HepG2 (cell line): ENCODE results near the gene ADIPOR2. TPM values are rescaled to one million over a fixed set of nuclear protein-coding genes. Genes with fewer than 3 reads are reported as not detected.

ENCODE experiments used
- AHR ChIP-seq: IDR thresholded peaks from 2 replicates; pipeline ENCODE4 v1.6.1; 2018; ENCODE audit warnings: missing genetic modification reagents, missing compliant biosample characterization
- BCLAF1 ChIP-seq: fragments of 450-650 bp; IDR thresholded peaks from 2 replicates; pipeline ENCODE4 v1.6.1; 2017; ENCODE audit warnings: mild to moderate bottlenecking
- BRD4 ChIP-seq: sonication (generic); formaldehyde crosslinking; IDR thresholded peaks from 2 replicates; pipeline ENCODE4 v1.4.0; 2020; ENCODE audit warnings: missing genetic modification reagents
- DNMT3B ChIP-seq: conservative IDR thresholded peaks from 2 replicates; pipeline ENCODE4 v1.6.1; 2016; ENCODE audit warnings: missing biosample characterization, control low read depth
- HNF4G ChIP-seq, 2 experiments: sonication (generic) in 1 of 2; formaldehyde crosslinking in 1 of 2; IDR thresholded peaks; 2 replicates each; pipeline versions ENCODE4 v1.4.0 to v1.6.1; 2011 to 2020; ENCODE audit warnings: borderline replicate concordance in 2 of 2, low read depth in 2 of 2, mild to moderate bottlenecking in 2 of 2, low read length in 1 of 2, missing genetic modification reagents in 1 of 2, moderate library complexity in 1 of 2
- NCOR1 ChIP-seq: fragments of 200-600 bp; sonication (generic); IDR thresholded peaks from 2 replicates; pipeline ENCODE4 v1.7.0; 2017; ENCODE audit warnings: antibody characterized with exemption, low read length, borderline replicate concordance
- PHF8 ChIP-seq: sonication (generic); formaldehyde crosslinking; IDR thresholded peaks from 2 replicates; pipeline ENCODE4 v1.5.0; 2020; ENCODE audit warnings: missing genetic modification reagents
- POLR2AphosphoS2 ChIP-seq: IDR thresholded peaks from 2 replicates; pipeline ENCODE4 v1.6.1; 2011; ENCODE audit warnings: low read depth, low read length, improper control_type of control experiment
- RAD51 ChIP-seq: fragments of 450-650 bp; IDR thresholded peaks from 2 replicates; pipeline ENCODE4 v1.6.1; 2016; ENCODE audit warnings: borderline replicate concordance
- RBAK ChIP-seq: sonication (generic); formaldehyde crosslinking; IDR thresholded peaks from 2 replicates; pipeline ENCODE4 v1.5.1; 2020; ENCODE audit warnings: mild to moderate bottlenecking, missing genetic modification reagents
- SATB2 ChIP-seq: sonication (generic); formaldehyde crosslinking; IDR thresholded peaks from 2 replicates; pipeline ENCODE4 v1.5.0; 2020; ENCODE audit warnings: missing genetic modification reagents
- SRY ChIP-seq: sonication (generic); formaldehyde crosslinking; IDR thresholded peaks from 2 replicates; pipeline ENCODE4 v1.8.0; 2022; ENCODE audit warnings: mild to moderate bottlenecking, missing genetic modification reagents
- USF2 ChIP-seq, 2 experiments: sonication (generic) in 1 of 2; formaldehyde crosslinking in 1 of 2; IDR thresholded peaks; 2 replicates each; pipeline versions ENCODE4 v1.5.1 to v1.6.1; 2011 to 2020; ENCODE audit warnings: borderline replicate concordance in 1 of 2, low read depth in 1 of 2, low read length in 1 of 2, mild to moderate bottlenecking in 1 of 2, missing genetic modification reagents in 1 of 2, moderate library complexity in 1 of 2
- YY1 ChIP-seq: IDR thresholded peaks from 2 replicates; pipeline ENCODE4 v1.6.1; 2011; ENCODE audit warnings: low read length, low read depth, moderate library complexity, mild to moderate bottlenecking; ENCODE audit not compliant: insufficient read depth, insufficient replicate concordance
- ZBTB2 ChIP-seq: sonication (generic); formaldehyde crosslinking; IDR thresholded peaks from 2 replicates; pipeline ENCODE4 v1.8.0; 2022; ENCODE audit warnings: low read depth, missing genetic modification reagents
- ZBTB20 ChIP-seq: sonication (generic); formaldehyde crosslinking; IDR thresholded peaks from 2 replicates; pipeline ENCODE4 v1.8.1; 2023; ENCODE audit warnings: missing genetic modification reagents, low read depth, mild to moderate bottlenecking, borderline replicate concordance
- ZFAT ChIP-seq: sonication (generic); formaldehyde crosslinking; conservative IDR thresholded peaks from 2 replicates; pipeline ENCODE4 v1.8.1; 2023; ENCODE audit warnings: missing genetic modification reagents, inconsistent platforms
- ZNF367 ChIP-seq: sonication (generic); formaldehyde crosslinking; IDR thresholded peaks from 2 replicates; pipeline ENCODE4 v1.4.0; 2020; ENCODE audit warnings: missing genetic modification reagents, borderline replicate concordance
- ZNF468 ChIP-seq: sonication (generic); formaldehyde crosslinking; IDR thresholded peaks from 2 replicates; pipeline ENCODE4 v1.8.0; 2022; ENCODE audit warnings: mild to moderate bottlenecking, moderate library complexity, missing genetic modification reagents
- ZNF530 ChIP-seq: sonication (generic); formaldehyde crosslinking; IDR thresholded peaks from 2 replicates; pipeline ENCODE4 v1.5.0; 2020; ENCODE audit warnings: low read depth, mild to moderate bottlenecking, missing genetic modification reagents
- ZNF644 ChIP-seq: IDR thresholded peaks from 2 replicates; pipeline ENCODE4 v1.6.1; 2016; ENCODE audit warnings: low read depth
- ZNF709 ChIP-seq: sonication (generic); formaldehyde crosslinking; IDR thresholded peaks from 2 replicates; pipeline ENCODE4 v1.5.0; 2020; ENCODE audit warnings: mild to moderate bottlenecking, missing genetic modification reagents
- ZNF768 ChIP-seq: sonication (generic); formaldehyde crosslinking; IDR thresholded peaks from 2 replicates; pipeline ENCODE4 v1.4.0; 2020; ENCODE audit warnings: missing genetic modification reagents
- ZSCAN25 ChIP-seq: sonication (generic); formaldehyde crosslinking; IDR thresholded peaks from 2 replicates; pipeline ENCODE4 v1.8.0; 2022; ENCODE audit warnings: mild to moderate bottlenecking, missing genetic modification reagents
- ZSCAN30 ChIP-seq: sonication (generic); formaldehyde crosslinking; IDR thresholded peaks from 2 replicates; pipeline ENCODE4 v1.5.0; 2020; ENCODE audit warnings: mild to moderate bottlenecking, missing genetic modification reagents
- polyA plus RNA-seq, 8 experiments: library from polyadenylated mRNA; depleted of rRNA in 3 of 8; stranded (reverse) in 7 of 8; unstranded in 1 of 8; fragments of >200 nt; fragmentation: Illumina TruSeq in 4 of 8; extraction: Trizol in 4 of 8; gene quantifications; 2 replicates each; pipeline versions ENCODE4 v1.2.1 to v1.2.3, GENCODE V29; 2011 to 2016; ENCODE audit warnings: low read depth in 4 of 8, missing spikeins in 1 of 8, mixed read lengths in 1 of 8; ENCODE audit not compliant: insufficient read depth in 1 of 8
- total RNA-seq, 5 experiments: library from RNA; depleted of rRNA; stranded (reverse); fragments of >200 nt; fragmentation: Illumina TruSeq; extraction: Trizol; gene quantifications; 2 replicates each; pipeline ENCODE4 v1.2.3, GENCODE V29; 2016; ENCODE audit warnings: low read depth in 1 of 5

The ADIPOR2 gene
- total and polyA plus RNA-seq, 2 of the 13 experiments (the other 11 are each of a cell fraction or from before 2014, with no cell fraction given): 35.2 to 52.2 TPM

GRCh38 chr12:1690578-1691122, at the start of gene ADIPOR2 (continued):
- TF ChIP-seq AHR (CRISPR knock-in tag) (peak; percentile 72; the same call in 1 of the 2 replicates), USF2 (IDR thresholded peaks at IDR 0.05; ENCODE audit: low read depth, low read length) (peak; percentile 61; the same call in 1 of the 2 replicates), USF2 (CRISPR knock-in tag; IDR thresholded peaks at IDR 0.05; ENCODE audit: borderline replicate concordance) (no peak), ZBTB20 (CRISPR knock-in tag) (peak; percentile 42; the same call in 1 of the 2 replicates), ZNF709 (peak; percentile 83), PHF8 (CRISPR knock-in tag) (peak; percentile 58; the same call in 1 of the 2 replicates), DNMT3B (CRISPR knock-in tag) (no peak; the same call in 1 of the 2 replicates), ZNF367 (no peak; the same call in 1 of the 2 replicates), HNF4G (IDR thresholded peaks at IDR 0.05; ENCODE audit: borderline replicate concordance, low read depth, low read length) (no peak), HNF4G (CRISPR knock-in tag; IDR thresholded peaks at IDR 0.05; ENCODE audit: borderline replicate concordance, low read depth) (no peak), POLR2AphosphoS2 (no peak), YY1 (peak; percentile 44), ZNF530 (CRISPR knock-in tag) (no peak), ZSCAN25 (CRISPR knock-in tag) (no peak; the same call in 1 of the 2 replicates), SRY (CRISPR knock-in tag) (no peak), SATB2 (CRISPR knock-in tag) (no peak), ZNF644 (no peak), ZFAT (no peak), ZNF768 (CRISPR knock-in tag) (no peak), RAD51 (no peak), ZNF468 (CRISPR knock-in tag) (no peak), BCLAF1 (no peak), NCOR1 (no peak; the same call in 1 of the 2 replicates), ZBTB2 (CRISPR knock-in tag) (peak; percentile 84), BRD4 (CRISPR knock-in tag) (0 out of 2 replicates have a peak, but pooled peaks have one; percentile 57), RBAK (CRISPR knock-in tag) (no peak), ZSCAN30 (CRISPR knock-in tag) (0 out of 2 replicates have a peak, but pooled peaks have one; percentile 27)
